ENCODE measurements around the gene NCOA3. TPM values are rescaled to one million over a fixed set of nuclear protein-coding genes. Genes with fewer than 3 reads are reported as not detected.
A peak's percentile ranks its signal among the peaks of the same experiment; 100 is the strongest.

Gene NCOA3
- total RNA-seq, 1 experiment from 2014 or later, result 60.3 TPM

DNA sequence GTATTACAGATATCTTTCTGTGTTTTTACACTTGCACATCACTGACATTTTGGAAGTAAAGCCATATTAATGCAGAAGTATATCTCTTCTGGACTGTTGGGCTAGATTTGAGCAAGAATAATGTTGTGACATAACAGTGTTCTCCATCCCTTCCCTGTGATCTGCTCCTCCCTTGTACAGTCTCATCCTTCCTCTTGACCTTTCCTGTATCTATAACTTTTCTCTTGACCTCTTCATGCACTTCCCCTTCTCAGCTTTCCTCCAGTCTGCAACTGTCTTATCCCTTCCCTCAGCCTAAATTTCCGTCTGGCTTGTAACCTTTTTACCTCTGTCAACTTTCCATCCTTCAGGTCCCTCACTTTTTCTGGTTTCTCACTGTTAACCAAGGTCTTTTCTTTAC lies 29.8 kb downstream of the NCOA3 start:
- Mint-ChIP-seq H3K4me1 (ENCODE audit: low read depth, unreplicated experiment) (peaks cover 8% of the 10 kb centered on the region), H3K36me3 (ENCODE audit: insufficient read depth, unreplicated experiment) (peaks cover 18% of the 10 kb centered on the region), H3K9me3 (ENCODE audit: low read depth, unreplicated experiment) (peaks cover 2% of the 10 kb centered on the region), H3K27ac (ENCODE audit: unreplicated experiment) (peak overlapping the region; percentile 7), H3K27me3 (ENCODE audit: unreplicated experiment) (no peaks in the 10 kb centered on the region), H3K4me3 (ENCODE audit: low read depth, unreplicated experiment) (no peak overlapping the region)
- CTCF ChIA-PET, result no interaction called here
- no TSS peak for BruUV-seq (replicated peaks)
- intact Hi-C loops (cut with micrococcal nuclease; ENCODE audit: unreplicated experiment), result no loop called here
- TF ChIP-seq, protein P1, sequence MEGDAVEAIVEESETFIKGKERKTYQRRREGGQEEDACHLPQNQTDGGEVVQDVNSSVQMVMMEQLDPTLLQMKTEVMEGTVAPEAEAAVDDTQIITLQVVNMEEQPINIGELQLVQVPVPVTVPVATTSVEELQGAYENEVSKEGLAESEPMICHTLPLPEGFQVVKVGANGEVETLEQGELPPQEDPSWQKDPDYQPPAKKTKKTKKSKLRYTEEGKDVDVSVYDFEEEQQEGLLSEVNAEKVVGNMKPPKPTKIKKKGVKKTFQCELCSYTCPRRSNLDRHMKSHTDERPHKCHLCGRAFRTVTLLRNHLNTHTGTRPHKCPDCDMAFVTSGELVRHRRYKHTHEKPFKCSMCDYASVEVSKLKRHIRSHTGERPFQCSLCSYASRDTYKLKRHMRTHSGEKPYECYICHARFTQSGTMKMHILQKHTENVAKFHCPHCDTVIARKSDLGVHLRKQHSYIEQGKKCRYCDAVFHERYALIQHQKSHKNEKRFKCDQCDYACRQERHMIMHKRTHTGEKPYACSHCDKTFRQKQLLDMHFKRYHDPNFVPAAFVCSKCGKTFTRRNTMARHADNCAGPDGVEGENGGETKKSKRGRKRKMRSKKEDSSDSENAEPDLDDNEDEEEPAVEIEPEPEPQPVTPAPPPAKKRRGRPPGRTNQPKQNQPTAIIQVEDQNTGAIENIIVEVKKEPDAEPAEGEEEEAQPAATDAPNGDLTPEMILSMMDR (IDR thresholded peaks at IDR 0.05; ENCODE audit: unreplicated experiment), result no peak
- no peak for DNase-seq

DNA sequence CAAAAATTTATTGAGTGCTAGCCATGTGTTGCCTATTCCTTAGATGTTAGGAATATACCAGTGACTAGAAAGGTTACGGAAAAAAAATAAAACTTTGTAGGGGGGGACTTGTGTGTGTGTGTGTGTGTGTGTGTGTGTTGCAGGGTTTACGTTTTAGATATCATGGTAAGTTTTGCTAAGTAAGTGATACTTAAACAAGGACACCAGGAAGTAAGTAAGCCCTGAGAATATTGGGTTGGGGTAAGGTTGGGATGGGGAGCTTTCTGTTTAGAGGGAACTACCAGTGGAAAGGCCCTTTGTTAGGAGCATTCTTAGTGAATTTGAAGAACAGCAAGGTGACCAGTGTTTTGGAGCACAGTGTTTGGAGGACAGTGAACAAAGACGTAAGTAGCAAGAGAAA lies 30.3 kb downstream of the NCOA3 start:
- DNase-seq, result no peak
- H3K27ac Mint-ChIP-seq (ENCODE audit: unreplicated experiment), result no peak overlapping the region
- H3K9me3 Mint-ChIP-seq (ENCODE audit: low read depth, unreplicated experiment), result peaks cover 2% of the 10 kb centered on the region
- no TSS peak for BruUV-seq (replicated peaks)
- H3K4me1 Mint-ChIP-seq (ENCODE audit: low read depth, unreplicated experiment), result peaks cover 8% of the 10 kb centered on the region
- CTCF ChIA-PET, result no interaction called here
- no peaks in the 10 kb centered on the region for H3K27me3 Mint-ChIP-seq (ENCODE audit: unreplicated experiment)
- no peak overlapping the region for H3K4me3 Mint-ChIP-seq (ENCODE audit: low read depth, unreplicated experiment)
- H3K36me3 Mint-ChIP-seq (ENCODE audit: insufficient read depth, unreplicated experiment), result peaks cover 18% of the 10 kb centered on the region
- TF ChIP-seq, protein P1 (IDR thresholded peaks at IDR 0.05; ENCODE audit: unreplicated experiment), result no peak
- intact Hi-C loops (cut with micrococcal nuclease; ENCODE audit: unreplicated experiment), result no loop called here

DNA sequence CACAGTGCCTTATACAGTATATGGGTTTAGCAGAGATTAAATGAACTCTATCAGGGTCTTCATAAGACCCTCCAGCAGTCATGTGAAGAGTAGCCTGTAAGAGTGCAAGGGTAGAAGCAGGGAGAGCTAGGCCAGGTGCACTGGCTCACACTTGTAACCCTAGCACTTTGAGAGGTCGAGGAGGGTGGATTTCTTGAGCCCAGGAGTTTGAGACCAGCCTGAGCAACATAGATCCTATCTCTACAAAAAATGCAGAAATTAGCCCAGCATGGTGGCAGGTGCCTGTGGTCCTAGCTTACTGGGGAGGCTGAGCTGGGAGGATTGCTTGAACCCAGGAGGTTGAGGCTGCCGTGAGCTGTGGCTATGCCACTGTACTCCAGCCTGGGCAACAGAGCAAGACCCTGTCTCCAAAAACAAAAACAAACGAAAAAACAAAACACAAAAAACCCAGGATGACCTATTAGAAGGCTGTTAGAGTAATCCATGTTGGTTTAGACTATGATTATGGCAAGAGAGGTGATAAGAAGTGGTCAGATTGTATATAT lies 31.9 kb downstream of the NCOA3 start:
- Mint-ChIP-seq H3K4me1 (ENCODE audit: low read depth, unreplicated experiment) (peaks cover 8% of the 10 kb centered on the region), H3K36me3 (ENCODE audit: insufficient read depth, unreplicated experiment) (peaks cover 18% of the 10 kb centered on the region), H3K4me3 (ENCODE audit: low read depth, unreplicated experiment) (no peak overlapping the region), H3K9me3 (ENCODE audit: low read depth, unreplicated experiment) (no peaks in the 10 kb centered on the region), H3K27ac (ENCODE audit: unreplicated experiment) (no peak overlapping the region), H3K27me3 (ENCODE audit: unreplicated experiment) (no peaks in the 10 kb centered on the region)
- no TSS peak for BruUV-seq (replicated peaks)
- intact Hi-C loops (cut with micrococcal nuclease; ENCODE audit: unreplicated experiment), result no loop called here
- CTCF ChIA-PET, result interaction anchor here (0.7 to 1.1 kb wide), 2 partner anchors 9 to 28 kb away, joined by 3 to 4 read pairs; no protein-coding TSS in a partner anchor
- DNase-seq, result no peak
- TF ChIP-seq, protein P1 (IDR thresholded peaks at IDR 0.05; ENCODE audit: unreplicated experiment), result no peak

DNA sequence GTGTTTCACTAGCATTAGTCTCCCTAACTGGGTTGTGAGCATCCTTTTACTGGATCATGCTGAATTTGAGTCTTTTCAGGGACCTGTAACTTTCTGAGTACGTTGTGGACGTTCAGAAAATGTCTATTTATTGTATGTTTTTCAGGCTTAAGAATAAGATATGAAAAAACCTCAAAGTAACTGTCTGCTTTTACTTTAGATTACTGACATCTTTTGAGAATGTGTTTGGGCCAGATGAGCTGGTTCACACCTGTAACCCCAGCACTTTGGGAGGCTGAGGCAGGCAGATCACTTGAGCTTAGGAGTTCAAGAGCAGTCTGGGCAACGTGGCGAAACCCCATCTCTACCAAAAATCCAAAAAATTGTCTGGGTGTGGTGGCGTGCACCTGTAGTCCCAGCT lies 32.7 kb downstream of the NCOA3 start:
- intact Hi-C loops (cut with micrococcal nuclease; ENCODE audit: unreplicated experiment), result no loop called here
- H3K27ac Mint-ChIP-seq (ENCODE audit: unreplicated experiment), result no peak overlapping the region
- H3K4me1 Mint-ChIP-seq (ENCODE audit: low read depth, unreplicated experiment), result peaks cover 13% of the 10 kb centered on the region
- TF ChIP-seq, protein P1 (IDR thresholded peaks at IDR 0.05; ENCODE audit: unreplicated experiment), result no peak
- H3K36me3 Mint-ChIP-seq (ENCODE audit: insufficient read depth, unreplicated experiment), result peaks cover 18% of the 10 kb centered on the region
- no peaks in the 10 kb centered on the region for H3K27me3 Mint-ChIP-seq (ENCODE audit: unreplicated experiment)
- BruUV-seq (replicated peaks), result no TSS peak
- DNase-seq, result no peak
- no peak overlapping the region for H3K4me3 Mint-ChIP-seq (ENCODE audit: low read depth, unreplicated experiment)
- CTCF ChIA-PET, result interaction anchor here (1.6 kb wide), 1 partner anchor 86 kb away, joined by 5 read pairs; no protein-coding TSS in a partner anchor
- no peaks in the 10 kb centered on the region for H3K9me3 Mint-ChIP-seq (ENCODE audit: low read depth, unreplicated experiment)
